K562 (cell line): ENCODE measurements around the gene ZBTB9. TPM values are rescaled to one million over a fixed set of nuclear protein-coding genes. Genes with fewer than 3 reads are reported as not detected.

Source experiments
- ATF1 ChIP-seq, 2 experiments: fragments of 450-650 bp in 1 of 2; IDR thresholded peaks; 2 replicates each; pipeline ENCODE4 v1.6.1; 2016; ENCODE audit warnings: missing compliant biosample characterization in 1 of 2, missing genetic modification characterization in 1 of 2
- CCNT2 ChIP-seq: IDR thresholded peaks from 2 replicates; pipeline ENCODE4 v1.6.1; 2011; ENCODE audit warnings: borderline replicate concordance, low read depth, mild to moderate bottlenecking, moderate library complexity, mixed read lengths, low read length; ENCODE audit not compliant: insufficient read length; ENCODE audit errors: extremely low read depth
- EGR1 ChIP-seq: fragments of 450-650 bp; conservative IDR thresholded peaks from 2 replicates; pipeline ENCODE4 v1.6.1; 2017; ENCODE audit warnings: mild to moderate bottlenecking
- GABPA ChIP-seq: fragments of 200-800 bp; sonication (Bioruptor generic); conservative IDR thresholded peaks from 2 replicates; pipeline ENCODE4 v1.6.1; 2016; ENCODE audit warnings: low read depth, missing genetic modification characterization, missing compliant biosample characterization
- GABPB1 ChIP-seq: sonication (generic); formaldehyde crosslinking; IDR thresholded peaks from 2 replicates; pipeline ENCODE4 v1.8.0; 2022; ENCODE audit warnings: mild to moderate bottlenecking, missing genetic modification reagents
- RFX1 ChIP-seq: fragments of 450-650 bp; IDR thresholded peaks from 2 replicates; pipeline ENCODE4 v1.6.1; 2016; ENCODE audit warnings: mild to moderate bottlenecking, moderate library complexity
- TCFL5 ChIP-seq: fragments of 250-450 bp; sonication (Bioruptor Pico); conservative IDR thresholded peaks from 2 replicates; pipeline ENCODE4 v1.6.1; 2021; ENCODE audit warnings: mild to moderate bottlenecking, moderate library complexity, matching md5 sums
- polyA plus RNA-seq, 8 experiments: library from polyadenylated mRNA; depleted of rRNA in 4 of 8; stranded (reverse) in 5 of 8; unstranded in 3 of 8; fragments of >200 nt; fragmentation: Nextera tagmentation in 2 of 8; fragmentation: Illumina TruSeq in 1 of 8; extraction: Ambion mirVana in 2 of 8; extraction: Trizol in 1 of 8; gene quantifications; 2 replicates each; pipeline versions ENCODE4 v1.2.1 to v1.2.3, GENCODE V29; 2011 to 2014; ENCODE audit warnings: inconsistent platforms in 1 of 8, missing spikeins in 1 of 8
- total RNA-seq, 7 experiments: library from RNA; depleted of rRNA in 6 of 7; stranded (reverse); fragments of >200 nt in 6 of 7; fragmentation: Illumina TruSeq in 2 of 7; extraction: Trizol in 2 of 7; gene quantifications; 2 replicates each; pipeline versions ENCODE4 v1.2.1 to v1.2.3, GENCODE V29; 2011 to 2021; ENCODE audit warnings: low replicate concordance in 1 of 7
- TF ChIP-seq, protein P1 (sequence below): fragments of 200-800 bp; sonication (Bioruptor generic); IDR thresholded peaks from 2 replicates; pipeline ENCODE4 v1.6.1; 2017; ENCODE audit warnings: missing genetic modification characterization, missing compliant biosample characterization
- TF ChIP-seq, protein P2 (sequence below): fragments of 250-450 bp; sonication (Bioruptor Pico); IDR thresholded peaks from 2 replicates; pipeline ENCODE4 v1.4.0; 2020; ENCODE audit warnings: mild to moderate bottlenecking, moderate library complexity
- TF ChIP-seq, protein P3 (sequence below): sonication (generic); formaldehyde crosslinking; IDR thresholded peaks from 2 replicates; pipeline ENCODE4 v1.8.0; 2022; ENCODE audit warnings: mild to moderate bottlenecking, missing genetic modification reagents
- TF ChIP-seq, protein P4 (sequence below), 2 experiments: fragments of 450-650 bp; conservative IDR thresholded peaks; 2 replicates each; pipeline ENCODE4 v1.6.1; 2017; ENCODE audit warnings: mild to moderate bottlenecking in 2 of 2, moderate library complexity in 2 of 2
- TF ChIP-seq, protein P5 (sequence below): sonication (generic); formaldehyde crosslinking; IDR thresholded peaks from 2 replicates; pipeline ENCODE4 v1.9.0; 2022; ENCODE audit warnings: mild to moderate bottlenecking, missing genetic modification reagents

Gene ZBTB9
- total and polyA plus RNA-seq, 9 of the 15 experiments (the other 6 are each of a cell fraction or from before 2014, with no cell fraction given), result 1.9 to 19.5 (median 10.4) TPM

DNA sequence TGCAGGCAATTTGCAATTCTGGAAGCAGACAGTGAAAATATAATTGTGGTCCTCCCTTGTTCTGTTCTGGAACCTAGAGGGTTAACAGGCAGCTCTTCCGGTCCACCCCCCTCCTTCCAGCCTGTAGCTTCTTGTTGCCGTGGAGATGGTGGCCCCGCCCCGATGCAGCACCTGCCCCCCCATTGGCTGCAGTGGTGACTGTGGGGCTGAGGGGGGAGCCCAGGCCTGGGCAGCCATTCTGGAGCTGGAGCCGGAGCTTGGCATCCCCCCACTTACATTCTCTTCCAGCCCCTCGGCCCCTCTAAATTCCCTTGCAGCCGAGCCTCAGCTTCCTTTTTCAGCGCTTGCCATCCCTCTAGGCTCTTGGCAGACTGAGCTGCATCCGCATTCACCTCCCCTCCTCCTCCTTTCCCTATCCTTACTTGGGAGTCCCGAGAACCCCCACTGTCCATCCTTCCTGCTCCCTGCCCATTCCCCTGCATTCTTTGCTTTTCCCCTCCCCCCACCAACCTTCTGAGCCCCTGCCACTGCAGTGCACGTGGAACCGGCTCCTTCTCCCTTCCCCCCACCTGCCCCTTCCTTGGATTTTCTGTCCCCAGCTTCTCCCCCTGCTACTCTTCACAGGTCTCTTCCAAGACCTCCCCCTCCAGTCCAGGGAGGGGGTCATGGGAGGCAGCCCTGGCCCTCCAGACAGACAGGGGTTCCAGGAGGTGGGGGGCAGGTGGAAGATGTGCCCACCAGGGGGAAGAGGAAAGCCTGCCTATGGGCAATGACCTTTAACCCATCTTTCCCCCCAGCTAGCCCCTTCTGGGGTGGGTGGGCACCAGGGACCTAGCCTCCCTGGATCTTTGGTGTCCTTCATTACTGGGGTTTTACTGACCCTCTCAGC is 23.1 kb upstream of the ZBTB9 start (continued):
- TF ChIP-seq, protein P1, sequence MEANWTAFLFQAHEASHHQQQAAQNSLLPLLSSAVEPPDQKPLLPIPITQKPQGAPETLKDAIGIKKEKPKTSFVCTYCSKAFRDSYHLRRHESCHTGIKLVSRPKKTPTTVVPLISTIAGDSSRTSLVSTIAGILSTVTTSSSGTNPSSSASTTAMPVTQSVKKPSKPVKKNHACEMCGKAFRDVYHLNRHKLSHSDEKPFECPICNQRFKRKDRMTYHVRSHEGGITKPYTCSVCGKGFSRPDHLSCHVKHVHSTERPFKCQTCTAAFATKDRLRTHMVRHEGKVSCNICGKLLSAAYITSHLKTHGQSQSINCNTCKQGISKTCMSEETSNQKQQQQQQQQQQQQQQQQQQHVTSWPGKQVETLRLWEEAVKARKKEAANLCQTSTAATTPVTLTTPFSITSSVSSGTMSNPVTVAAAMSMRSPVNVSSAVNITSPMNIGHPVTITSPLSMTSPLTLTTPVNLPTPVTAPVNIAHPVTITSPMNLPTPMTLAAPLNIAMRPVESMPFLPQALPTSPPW (CRISPR knock-in tag), result peak; percentile 93
- TF ChIP-seq, protein P2, sequence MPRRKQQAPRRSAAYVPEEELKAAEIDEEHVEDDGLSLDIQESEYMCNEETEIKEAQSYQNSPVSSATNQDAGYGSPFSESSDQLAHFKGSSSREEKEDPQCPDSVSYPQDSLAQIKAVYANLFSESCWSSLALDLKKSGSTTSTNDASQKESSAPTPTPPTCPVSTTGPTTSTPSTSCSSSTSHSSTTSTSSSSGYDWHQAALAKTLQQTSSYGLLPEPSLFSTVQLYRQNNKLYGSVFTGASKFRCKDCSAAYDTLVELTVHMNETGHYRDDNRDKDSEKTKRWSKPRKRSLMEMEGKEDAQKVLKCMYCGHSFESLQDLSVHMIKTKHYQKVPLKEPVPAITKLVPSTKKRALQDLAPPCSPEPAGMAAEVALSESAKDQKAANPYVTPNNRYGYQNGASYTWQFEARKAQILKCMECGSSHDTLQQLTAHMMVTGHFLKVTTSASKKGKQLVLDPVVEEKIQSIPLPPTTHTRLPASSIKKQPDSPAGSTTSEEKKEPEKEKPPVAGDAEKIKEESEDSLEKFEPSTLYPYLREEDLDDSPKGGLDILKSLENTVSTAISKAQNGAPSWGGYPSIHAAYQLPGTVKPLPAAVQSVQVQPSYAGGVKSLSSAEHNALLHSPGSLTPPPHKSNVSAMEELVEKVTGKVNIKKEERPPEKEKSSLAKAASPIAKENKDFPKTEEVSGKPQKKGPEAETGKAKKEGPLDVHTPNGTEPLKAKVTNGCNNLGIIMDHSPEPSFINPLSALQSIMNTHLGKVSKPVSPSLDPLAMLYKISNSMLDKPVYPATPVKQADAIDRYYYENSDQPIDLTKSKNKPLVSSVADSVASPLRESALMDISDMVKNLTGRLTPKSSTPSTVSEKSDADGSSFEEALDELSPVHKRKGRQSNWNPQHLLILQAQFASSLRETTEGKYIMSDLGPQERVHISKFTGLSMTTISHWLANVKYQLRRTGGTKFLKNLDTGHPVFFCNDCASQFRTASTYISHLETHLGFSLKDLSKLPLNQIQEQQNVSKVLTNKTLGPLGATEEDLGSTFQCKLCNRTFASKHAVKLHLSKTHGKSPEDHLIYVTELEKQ (CRISPR knock-in tag), result no peak
- peak; percentile 94 for TF ChIP-seq RFX1
- TF ChIP-seq GABPB1 (CRISPR knock-in tag), result peak; percentile 57; the same call in 1 of the 2 replicates
- no peak for TF ChIP-seq TCFL5 (CRISPR knock-in tag)
- no peak for TF ChIP-seq CCNT2
- TF ChIP-seq, protein P3, sequence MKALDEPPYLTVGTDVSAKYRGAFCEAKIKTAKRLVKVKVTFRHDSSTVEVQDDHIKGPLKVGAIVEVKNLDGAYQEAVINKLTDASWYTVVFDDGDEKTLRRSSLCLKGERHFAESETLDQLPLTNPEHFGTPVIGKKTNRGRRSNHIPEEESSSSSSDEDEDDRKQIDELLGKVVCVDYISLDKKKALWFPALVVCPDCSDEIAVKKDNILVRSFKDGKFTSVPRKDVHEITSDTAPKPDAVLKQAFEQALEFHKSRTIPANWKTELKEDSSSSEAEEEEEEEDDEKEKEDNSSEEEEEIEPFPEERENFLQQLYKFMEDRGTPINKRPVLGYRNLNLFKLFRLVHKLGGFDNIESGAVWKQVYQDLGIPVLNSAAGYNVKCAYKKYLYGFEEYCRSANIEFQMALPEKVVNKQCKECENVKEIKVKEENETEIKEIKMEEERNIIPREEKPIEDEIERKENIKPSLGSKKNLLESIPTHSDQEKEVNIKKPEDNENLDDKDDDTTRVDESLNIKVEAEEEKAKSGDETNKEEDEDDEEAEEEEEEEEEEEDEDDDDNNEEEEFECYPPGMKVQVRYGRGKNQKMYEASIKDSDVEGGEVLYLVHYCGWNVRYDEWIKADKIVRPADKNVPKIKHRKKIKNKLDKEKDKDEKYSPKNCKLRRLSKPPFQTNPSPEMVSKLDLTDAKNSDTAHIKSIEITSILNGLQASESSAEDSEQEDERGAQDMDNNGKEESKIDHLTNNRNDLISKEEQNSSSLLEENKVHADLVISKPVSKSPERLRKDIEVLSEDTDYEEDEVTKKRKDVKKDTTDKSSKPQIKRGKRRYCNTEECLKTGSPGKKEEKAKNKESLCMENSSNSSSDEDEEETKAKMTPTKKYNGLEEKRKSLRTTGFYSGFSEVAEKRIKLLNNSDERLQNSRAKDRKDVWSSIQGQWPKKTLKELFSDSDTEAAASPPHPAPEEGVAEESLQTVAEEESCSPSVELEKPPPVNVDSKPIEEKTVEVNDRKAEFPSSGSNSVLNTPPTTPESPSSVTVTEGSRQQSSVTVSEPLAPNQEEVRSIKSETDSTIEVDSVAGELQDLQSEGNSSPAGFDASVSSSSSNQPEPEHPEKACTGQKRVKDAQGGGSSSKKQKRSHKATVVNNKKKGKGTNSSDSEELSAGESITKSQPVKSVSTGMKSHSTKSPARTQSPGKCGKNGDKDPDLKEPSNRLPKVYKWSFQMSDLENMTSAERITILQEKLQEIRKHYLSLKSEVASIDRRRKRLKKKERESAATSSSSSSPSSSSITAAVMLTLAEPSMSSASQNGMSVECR (CRISPR knock-in tag), result peak; percentile 38; the same call in 1 of the 2 replicates
- TF ChIP-seq, protein P4, sequence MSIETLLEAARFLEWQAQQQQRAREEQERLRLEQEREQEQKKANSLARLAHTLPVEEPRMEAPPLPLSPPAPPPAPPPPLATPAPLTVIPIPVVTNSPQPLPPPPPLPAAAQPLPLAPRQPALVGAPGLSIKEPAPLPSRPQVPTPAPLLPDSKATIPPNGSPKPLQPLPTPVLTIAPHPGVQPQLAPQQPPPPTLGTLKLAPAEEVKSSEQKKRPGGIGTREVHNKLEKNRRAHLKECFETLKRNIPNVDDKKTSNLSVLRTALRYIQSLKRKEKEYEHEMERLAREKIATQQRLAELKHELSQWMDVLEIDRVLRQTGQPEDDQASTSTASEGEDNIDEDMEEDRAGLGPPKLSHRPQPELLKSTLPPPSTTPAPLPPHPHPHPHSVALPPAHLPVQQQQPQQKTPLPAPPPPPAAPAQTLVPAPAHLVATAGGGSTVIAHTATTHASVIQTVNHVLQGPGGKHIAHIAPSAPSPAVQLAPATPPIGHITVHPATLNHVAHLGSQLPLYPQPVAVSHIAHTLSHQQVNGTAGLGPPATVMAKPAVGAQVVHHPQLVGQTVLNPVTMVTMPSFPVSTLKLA (conservative IDR thresholded peaks at IDR 0.05), result peak in 1 of 2 experiments; percentile 40; a peak in 2 of 4 replicates
- 0 out of 2 replicates have a peak, but pooled peaks have one; percentile 17 for TF ChIP-seq EGR1
- TF ChIP-seq GABPA (tag), result peak; percentile 78
- no peak for TF ChIP-seq ATF1 (CRISPR knock-in tag; IDR thresholded peaks at IDR 0.05)
- peak; percentile 30; the same call in 1 of the 2 replicates for TF ChIP-seq ATF1 (tag; IDR thresholded peaks at IDR 0.05)
- TF ChIP-seq, protein P5, sequence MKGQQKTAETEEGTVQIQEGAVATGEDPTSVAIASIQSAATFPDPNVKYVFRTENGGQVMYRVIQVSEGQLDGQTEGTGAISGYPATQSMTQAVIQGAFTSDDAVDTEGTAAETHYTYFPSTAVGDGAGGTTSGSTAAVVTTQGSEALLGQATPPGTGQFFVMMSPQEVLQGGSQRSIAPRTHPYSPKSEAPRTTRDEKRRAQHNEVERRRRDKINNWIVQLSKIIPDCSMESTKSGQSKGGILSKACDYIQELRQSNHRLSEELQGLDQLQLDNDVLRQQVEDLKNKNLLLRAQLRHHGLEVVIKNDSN (CRISPR knock-in tag), result peak; percentile 21; the same call in 1 of the 2 replicates
